Measurements from ENCODE around the gene C1QTNF1. TPM values are rescaled to one million over a fixed set of nuclear protein-coding genes. Genes with fewer than 3 reads are reported as not detected.

Gene C1QTNF1
- total RNA-seq, 1 experiment from 2014 or later = 19.9 TPM

DNA sequence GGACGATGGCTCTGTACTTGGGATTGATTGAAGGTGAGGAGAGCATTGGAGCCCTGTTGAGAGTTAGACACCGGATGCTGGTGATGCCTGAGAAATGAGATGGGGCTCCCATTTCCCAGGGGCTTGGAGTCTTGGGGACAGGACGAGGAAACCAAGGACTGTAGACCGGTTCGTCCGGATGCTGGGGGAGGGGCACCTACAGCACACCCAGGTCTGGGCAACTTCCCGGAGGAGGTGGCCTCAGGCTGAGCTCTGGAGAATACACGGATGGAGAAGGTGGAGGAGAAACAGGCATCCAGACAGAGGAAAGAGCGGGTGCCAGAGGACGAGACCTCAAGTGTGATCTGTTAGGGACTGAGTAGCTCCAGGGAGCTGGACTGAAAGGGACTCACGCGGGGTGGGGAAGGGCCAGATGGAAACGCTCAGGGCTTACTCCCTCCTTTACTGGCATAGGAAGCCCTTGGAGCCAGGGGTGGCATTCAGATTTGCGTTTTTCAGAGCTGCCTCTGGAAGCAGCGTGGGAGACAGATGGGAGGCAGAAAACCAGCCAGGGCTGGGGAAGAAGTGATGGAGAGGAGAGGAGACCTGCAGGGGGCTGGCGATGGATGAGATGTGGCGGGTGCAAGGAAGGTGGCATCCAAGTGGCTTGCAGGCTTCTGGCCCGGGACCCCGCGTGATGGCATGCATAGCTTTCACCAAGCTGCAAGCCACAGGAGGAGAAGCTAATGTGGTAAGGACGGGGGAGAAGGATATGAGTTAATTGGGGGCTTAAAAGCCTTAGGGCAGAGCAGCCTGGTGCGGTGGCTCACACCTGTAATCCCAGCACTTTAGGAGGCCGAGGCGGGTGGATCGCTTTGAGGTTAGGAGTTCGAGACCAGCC, 8.3 kb downstream of the C1QTNF1 start:
- Histone ChIP-seq H3K4me3 (ENCODE audit: low read depth, low read length) (no peak overlapping the region), H3K27me3 (replicated peaks; ENCODE audit: control insufficient read depth, insufficient read depth, low read length) (no peaks in the 10 kb centered on the region), H3K36me3 (ENCODE audit: control insufficient read depth, insufficient read depth, low read length) (no peaks in the 10 kb centered on the region), H3K4me1 (peaks cover 18% of the 10 kb centered on the region), H3K9me3 (no peaks in the 10 kb centered on the region)
- H3K27ac Mint-ChIP-seq (ENCODE audit: unreplicated experiment) = no peak overlapping the region
- no peaks in the 10 kb centered on the region for H3K9me3 Mint-ChIP-seq (ENCODE audit: unreplicated experiment)
- ChIA-PET CTCF (interaction anchor here (0.9 to 1.5 kb wide), 4 partner anchors 10 to 13 kb away, joined by 3 to 9 read pairs (median 3); no protein-coding TSS in a partner anchor), POLR2A (no interaction called here)
- H3K27me3 Mint-ChIP-seq (ENCODE audit: insufficient read depth, unreplicated experiment) = no peaks in the 10 kb centered on the region
- BruUV-seq (replicated peaks) = no TSS peak
- DNase-seq = peak in 1 of 2 experiments; percentile 24
- H3K4me3 Mint-ChIP-seq (ENCODE audit: unreplicated experiment) = no peak overlapping the region
- H3K36me3 Mint-ChIP-seq (ENCODE audit: insufficient read depth, unreplicated experiment) = no peaks in the 10 kb centered on the region
- intact Hi-C loops (cut with micrococcal nuclease; ENCODE audit: unreplicated experiment) = no loop called here
- peaks cover 14% of the 10 kb centered on the region for H3K4me1 Mint-ChIP-seq (ENCODE audit: low read depth, unreplicated experiment)
- TF ChIP-seq, protein P1, sequence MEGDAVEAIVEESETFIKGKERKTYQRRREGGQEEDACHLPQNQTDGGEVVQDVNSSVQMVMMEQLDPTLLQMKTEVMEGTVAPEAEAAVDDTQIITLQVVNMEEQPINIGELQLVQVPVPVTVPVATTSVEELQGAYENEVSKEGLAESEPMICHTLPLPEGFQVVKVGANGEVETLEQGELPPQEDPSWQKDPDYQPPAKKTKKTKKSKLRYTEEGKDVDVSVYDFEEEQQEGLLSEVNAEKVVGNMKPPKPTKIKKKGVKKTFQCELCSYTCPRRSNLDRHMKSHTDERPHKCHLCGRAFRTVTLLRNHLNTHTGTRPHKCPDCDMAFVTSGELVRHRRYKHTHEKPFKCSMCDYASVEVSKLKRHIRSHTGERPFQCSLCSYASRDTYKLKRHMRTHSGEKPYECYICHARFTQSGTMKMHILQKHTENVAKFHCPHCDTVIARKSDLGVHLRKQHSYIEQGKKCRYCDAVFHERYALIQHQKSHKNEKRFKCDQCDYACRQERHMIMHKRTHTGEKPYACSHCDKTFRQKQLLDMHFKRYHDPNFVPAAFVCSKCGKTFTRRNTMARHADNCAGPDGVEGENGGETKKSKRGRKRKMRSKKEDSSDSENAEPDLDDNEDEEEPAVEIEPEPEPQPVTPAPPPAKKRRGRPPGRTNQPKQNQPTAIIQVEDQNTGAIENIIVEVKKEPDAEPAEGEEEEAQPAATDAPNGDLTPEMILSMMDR (IDR thresholded peaks at IDR 0.05; ENCODE audit: insufficient read depth in 1 of 2, low read depth in 1 of 2, low read length in 1 of 2, severe bottlenecking in 1 of 2, unreplicated experiment in 1 of 2) = no peak

- no peaks in the 10 kb centered on the region for H3K9me3 Mint-ChIP-seq (ENCODE audit: unreplicated experiment)
- TF ChIP-seq, protein P1 (IDR thresholded peaks at IDR 0.05; ENCODE audit: insufficient read depth in 1 of 2, low read depth in 1 of 2, low read length in 1 of 2, severe bottlenecking in 1 of 2, unreplicated experiment in 1 of 2) = no peak
- no peaks in the 10 kb centered on the region for H3K36me3 Mint-ChIP-seq (ENCODE audit: insufficient read depth, unreplicated experiment)
- peaks cover 9% of the 10 kb centered on the region for H3K4me1 ChIP-seq
- DNase-seq = peak in 1 of 2 experiments; percentile 23
- POLR2A ChIA-PET = no interaction called here
- H3K4me1 Mint-ChIP-seq (ENCODE audit: low read depth, unreplicated experiment) = peaks cover 7% of the 10 kb centered on the region
- no peaks in the 10 kb centered on the region for H3K36me3 ChIP-seq (ENCODE audit: control insufficient read depth, insufficient read depth, low read length)
- BruUV-seq (replicated peaks) = no TSS peak
- no peak overlapping the region for H3K27ac Mint-ChIP-seq (ENCODE audit: unreplicated experiment)
- no peaks in the 10 kb centered on the region for H3K9me3 ChIP-seq
- H3K4me3 ChIP-seq (ENCODE audit: low read depth, low read length) = no peak overlapping the region
- CTCF ChIA-PET = interaction anchor here (0.9 to 1.5 kb wide), 3 partner anchors 9 to 12 kb away, joined by 3 to 9 read pairs (median 3); no protein-coding TSS in a partner anchor
- intact Hi-C loops (cut with micrococcal nuclease; ENCODE audit: unreplicated experiment) = no loop called here
- H3K4me3 Mint-ChIP-seq (ENCODE audit: unreplicated experiment) = no peak overlapping the region
- H3K27me3 ChIP-seq (replicated peaks; ENCODE audit: control insufficient read depth, insufficient read depth, low read length) = no peaks in the 10 kb centered on the region
- no peaks in the 10 kb centered on the region for H3K27me3 Mint-ChIP-seq (ENCODE audit: insufficient read depth, unreplicated experiment)
Observed at GRCh38 chr17:79033046-79033616, 9.2 kb downstream of the C1QTNF1 start.

GRCh38 chr17:79033741-79034501, 10.0 kb downstream of the C1QTNF1 start:
- no peaks in the 10 kb centered on the region for H3K9me3 Mint-ChIP-seq (ENCODE audit: unreplicated experiment)
- ChIA-PET POLR2A (no interaction called here), CTCF (interaction anchor here (1.0 to 1.5 kb wide), 3 partner anchors 8 to 12 kb away, joined by 3 to 9 read pairs (median 3); no protein-coding TSS in a partner anchor)
- no peaks in the 10 kb centered on the region for H3K36me3 Mint-ChIP-seq (ENCODE audit: insufficient read depth, unreplicated experiment)
- TF ChIP-seq, protein P1 (IDR thresholded peaks at IDR 0.05; ENCODE audit: insufficient read depth in 1 of 2, low read depth in 1 of 2, low read length in 1 of 2, severe bottlenecking in 1 of 2, unreplicated experiment in 1 of 2) = no peak
- no peak overlapping the region for H3K4me3 ChIP-seq (ENCODE audit: low read depth, low read length)
- H3K27ac Mint-ChIP-seq (ENCODE audit: unreplicated experiment) = no peak overlapping the region
- H3K9me3 ChIP-seq = no peaks in the 10 kb centered on the region
- peaks cover 7% of the 10 kb centered on the region for H3K4me1 Mint-ChIP-seq (ENCODE audit: low read depth, unreplicated experiment)
- no TSS peak for BruUV-seq (replicated peaks)
- peak in 1 of 2 experiments; percentile 27 for DNase-seq
- H3K4me1 ChIP-seq = 0 out of 2 replicates have a peak, but pooled peaks cover 2% of the 10 kb centered on the region
- H3K4me3 Mint-ChIP-seq (ENCODE audit: unreplicated experiment) = no peak overlapping the region
- H3K27me3 ChIP-seq (replicated peaks; ENCODE audit: control insufficient read depth, insufficient read depth, low read length) = no peaks in the 10 kb centered on the region
- intact Hi-C loops (cut with micrococcal nuclease; ENCODE audit: unreplicated experiment) = no loop called here
- H3K27me3 Mint-ChIP-seq (ENCODE audit: insufficient read depth, unreplicated experiment) = no peaks in the 10 kb centered on the region
- H3K36me3 ChIP-seq (ENCODE audit: control insufficient read depth, insufficient read depth, low read length) = no peaks in the 10 kb centered on the region

All from Caco-2 (cell line).